NOMO-1 treated with dmso at 0.1 percent for 144 hours (cell line): Measurements from ENCODE around the gene QRFP.

Experiments used
- DNase-seq: peaks from one replicate; lab custom pipeline; 2025; ENCODE audit not compliant: unreplicated experiment; lab: John Stamatoyannopoulos, UW

The QRFP gene

DNA sequence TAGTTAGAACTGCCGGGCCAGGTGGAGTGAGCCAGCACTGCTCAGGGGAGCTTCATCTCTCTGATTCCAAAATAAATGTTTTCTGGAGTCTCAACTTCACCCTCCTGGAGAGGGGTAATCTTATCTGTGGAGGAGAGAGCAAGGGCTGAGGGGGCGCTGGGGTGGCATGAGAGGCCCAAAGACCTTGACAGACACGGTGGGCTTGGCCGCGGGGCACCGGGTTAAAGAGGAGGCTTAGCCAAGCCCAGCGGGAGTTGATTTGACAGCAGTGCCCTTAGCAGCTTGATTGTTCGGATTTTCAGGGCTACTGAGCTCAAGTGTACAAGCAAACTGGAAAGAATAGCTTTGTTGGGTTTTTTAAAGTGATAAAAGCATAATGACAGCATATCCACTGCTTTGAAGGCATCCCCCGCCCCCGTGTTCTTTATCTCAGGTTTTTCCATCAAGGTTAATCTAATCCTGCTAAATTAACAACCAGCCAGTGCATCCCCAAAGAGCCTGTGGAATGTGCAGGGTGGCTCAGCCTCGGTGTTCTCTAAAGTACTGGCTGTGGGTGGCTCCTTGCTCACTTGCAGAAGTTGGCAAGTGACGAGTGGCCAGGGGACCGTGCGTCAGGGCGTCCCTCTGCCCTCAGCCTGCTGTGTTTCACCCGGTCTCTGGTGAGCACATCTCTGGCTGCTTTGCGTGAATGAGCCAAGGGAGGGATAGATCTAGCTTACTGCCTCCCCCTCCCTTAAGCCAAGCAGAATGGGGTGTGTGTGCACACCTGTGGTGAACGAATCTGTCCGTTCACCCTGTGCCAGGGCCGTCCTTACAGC, 5.5 kb downstream of the QRFP start:
- DNase-seq: no peak

DNA sequence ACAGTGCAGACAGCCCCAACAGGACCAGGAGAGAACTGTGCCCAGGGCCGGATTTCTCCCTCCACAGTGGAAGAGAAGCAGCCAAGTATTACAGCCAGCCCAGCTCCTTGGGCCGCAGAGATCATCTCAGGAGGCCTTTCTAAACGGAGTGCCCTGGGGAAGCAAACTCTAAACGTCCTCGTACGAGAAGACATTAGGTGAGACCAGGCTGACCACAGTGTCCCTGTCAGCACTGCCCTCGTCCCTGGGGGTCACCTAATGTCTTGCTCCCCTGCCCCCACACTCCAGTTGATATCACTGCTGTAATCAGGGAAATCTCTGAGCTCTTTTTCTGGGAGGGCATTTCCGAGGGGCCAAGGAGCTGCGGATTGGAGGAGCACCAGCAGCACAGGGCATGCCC, 6.5 kb downstream of the QRFP start:
- no peak for DNase-seq

DNA sequence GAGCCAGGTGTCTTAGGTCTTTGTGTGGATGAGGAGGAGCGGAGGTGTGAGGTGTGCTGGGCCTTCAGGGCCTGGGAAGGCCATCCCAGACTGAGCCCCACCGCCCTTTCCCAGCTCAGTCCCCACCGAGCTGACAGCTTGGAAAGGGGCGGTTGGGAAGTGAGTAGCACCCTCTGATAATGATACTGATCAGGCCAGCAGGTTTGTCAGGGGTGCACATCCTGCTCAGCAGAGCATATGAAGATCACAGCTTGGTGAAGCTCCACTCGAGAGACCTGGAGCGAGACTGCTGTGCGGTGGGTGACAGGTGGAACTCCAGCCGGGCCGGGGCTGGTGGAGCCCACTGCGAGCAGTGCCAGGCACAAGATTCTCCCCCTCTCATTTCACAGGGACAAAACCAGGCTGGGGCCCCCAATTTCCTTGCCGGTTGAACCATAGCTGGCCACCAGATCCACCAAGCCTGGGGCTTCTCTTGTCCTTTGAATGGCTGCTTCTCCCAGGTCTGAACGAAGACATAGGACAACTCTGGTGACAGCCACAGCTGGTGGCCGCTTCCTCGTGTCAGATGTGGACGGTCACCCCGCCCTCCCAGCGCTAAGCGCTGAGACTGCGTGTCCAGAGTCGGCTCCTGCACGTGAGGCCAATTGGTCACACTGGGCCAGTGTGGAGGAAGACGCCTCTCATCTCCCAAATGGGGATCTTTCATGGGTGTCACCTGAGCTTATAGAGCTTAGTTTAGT, 8.3 kb downstream of the QRFP start:
- no peak for DNase-seq

DNA sequence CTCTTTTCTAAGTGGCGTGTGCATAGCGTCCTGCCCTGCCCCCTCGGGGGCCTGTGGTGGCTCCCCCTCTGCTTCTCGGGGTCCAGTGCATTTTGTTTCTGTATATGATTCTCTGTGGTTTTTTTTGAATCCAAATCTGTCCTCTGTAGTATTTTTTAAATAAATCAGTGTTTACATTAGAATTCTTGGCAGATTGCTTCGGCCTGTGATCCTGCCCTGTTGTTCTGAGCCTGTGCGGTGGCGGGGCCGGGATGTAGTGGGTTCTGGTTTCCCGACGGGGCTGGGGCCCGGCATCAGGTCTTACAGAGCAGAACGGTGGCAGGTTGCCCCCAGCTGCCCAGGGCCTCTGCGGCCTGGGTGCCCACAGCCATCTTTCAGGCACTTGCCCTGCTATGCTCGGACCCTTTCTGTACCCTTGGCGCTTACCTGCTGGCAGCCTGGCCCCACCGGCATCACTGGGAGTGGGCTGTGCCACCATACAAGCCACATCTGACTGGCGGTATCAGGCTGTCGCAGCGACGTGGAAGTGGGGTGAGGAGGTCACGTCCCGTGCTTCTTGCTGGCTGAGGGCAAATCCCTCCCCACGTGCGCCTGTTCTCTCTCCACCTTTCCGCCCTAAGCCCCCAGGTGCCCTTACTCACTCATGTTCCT, 9.0 kb downstream of the QRFP start:
- no peak for DNase-seq

DNA sequence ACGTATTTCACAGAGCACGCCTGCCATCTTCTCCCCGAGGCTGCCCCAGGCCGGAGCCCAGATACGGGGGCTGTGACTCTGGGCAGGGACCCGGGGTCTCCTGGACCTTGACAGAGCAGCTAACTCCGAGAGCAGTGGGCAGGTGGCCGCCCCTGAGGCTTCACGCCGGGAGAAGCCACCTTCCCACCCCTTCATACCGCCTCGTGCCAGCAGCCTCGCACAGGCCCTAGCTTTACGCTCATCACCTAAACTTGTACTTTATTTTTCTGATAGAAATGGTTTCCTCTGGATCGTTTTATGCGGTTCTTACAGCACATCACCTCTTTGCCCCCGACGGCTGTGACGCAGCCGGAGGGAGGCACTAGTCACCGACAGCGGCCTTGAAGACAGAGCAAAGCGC, 9.6 kb downstream of the QRFP start:
- DNase-seq: no peak

DNA sequence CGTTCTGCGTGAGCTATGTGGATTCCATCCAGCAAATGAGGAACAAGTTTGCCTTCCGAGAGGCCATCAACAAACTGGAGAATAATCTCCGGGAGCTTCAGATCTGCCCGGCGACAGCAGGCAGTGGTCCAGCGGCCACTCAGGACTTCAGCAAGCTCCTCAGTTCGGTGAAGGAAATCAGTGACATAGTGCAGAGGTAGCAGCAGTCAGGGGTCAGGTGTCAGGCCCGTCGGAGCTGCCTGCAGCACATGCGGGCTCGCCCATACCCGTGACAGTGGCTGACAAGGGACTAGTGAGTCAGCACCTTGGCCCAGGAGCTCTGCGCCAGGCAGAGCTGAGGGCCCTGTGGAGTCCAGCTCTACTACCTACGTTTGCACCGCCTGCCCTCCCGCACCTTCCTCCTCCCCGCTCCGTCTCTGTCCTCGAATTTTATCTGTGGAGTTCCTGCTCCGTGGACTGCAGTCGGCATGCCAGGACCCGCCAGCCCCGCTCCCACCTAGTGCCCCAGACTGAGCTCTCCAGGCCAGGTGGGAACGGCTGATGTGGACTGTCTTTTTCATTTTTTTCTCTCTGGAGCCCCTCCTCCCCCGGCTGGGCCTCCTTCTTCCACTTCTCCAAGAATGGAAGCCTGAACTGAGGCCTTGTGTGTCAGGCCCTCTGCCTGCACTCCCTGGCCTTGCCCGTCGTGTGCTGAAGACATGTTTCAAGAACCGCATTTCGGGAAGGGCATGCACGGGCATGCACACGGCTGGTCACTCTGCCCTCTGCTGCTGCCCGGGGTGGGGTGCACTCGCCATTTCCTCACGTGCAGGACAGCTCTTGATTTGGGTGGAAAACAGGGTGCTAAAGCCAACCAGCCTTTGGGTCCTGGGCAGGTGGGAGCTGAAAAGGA, 10.9 kb downstream of the QRFP start:
- DNase-seq: no peak

DNA sequence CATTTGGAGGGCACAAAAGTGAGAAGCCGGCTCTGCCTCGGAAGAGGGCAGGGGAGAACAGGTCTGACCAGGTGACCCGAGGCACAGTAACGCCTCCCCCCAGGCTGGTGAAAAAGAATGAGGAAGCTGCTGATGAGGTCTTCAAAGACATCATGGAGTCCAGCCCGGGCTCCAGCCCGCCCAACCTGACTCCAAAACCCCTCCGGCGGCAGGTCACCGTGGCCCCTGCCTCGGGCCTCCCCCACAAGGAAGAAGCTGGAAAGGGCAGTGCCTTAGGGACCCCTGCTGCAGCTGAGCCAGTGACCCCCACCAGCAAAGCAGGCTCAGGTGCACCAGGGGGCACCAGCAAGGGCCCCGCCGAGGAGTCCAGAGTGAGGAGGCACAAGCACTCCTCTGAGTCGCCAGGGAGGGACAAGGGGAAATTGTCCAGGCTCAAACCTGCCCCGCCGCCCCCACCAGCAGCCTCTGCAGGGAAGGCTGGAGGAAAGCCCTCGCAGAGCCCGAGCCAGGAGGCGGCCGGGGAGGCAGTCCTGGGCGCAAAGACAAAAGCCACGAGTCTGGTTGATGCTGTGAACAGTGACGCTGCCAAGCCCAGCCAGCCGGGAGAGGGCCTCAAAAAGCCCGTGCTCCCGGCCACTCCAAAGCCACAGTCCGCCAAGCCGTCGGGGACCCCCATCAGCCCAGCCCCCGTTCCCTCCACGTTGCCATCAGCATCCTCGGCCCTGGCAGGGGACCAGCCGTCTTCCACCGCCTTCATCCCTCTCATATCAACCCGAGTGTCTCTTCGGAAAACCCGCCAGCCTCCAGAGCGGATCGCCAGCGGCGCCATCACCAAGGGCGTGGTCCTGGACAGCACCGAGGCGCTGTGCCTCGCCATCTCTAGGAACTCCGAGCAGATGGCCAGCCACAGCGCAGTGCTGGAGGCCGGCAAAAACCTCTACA, 11.8 kb downstream of the QRFP start:
- DNase-seq: no peak

DNA sequence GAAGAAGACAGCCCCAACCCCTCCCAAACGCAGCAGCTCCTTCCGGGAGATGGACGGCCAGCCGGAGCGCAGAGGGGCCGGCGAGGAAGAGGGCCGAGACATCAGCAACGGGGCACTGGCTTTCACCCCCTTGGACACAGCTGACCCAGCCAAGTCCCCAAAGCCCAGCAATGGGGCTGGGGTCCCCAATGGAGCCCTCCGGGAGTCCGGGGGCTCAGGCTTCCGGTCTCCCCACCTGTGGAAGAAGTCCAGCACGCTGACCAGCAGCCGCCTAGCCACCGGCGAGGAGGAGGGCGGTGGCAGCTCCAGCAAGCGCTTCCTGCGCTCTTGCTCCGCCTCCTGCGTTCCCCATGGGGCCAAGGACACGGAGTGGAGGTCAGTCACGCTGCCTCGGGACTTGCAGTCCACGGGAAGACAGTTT, 12.5 kb downstream of the QRFP start:
- DNase-seq: no peak

DNA sequence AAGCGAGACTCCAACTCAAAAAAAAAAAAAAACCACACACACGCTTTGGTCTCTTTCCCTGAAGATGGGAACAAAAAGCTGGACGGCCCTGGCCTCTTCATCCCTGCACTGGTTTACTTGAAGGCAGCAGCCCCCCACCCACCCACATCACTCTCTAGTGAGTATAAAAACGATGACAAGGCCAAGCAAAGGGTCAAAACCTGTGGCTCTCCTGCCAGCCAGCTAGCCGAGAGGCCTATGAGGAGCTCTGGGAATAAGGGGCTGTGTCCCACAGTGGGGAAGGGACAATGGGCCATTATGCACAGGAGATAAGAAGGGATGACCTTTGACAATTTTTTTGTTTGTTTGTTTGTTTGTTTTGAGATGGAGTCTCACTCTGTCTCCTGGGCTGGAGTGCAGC, 13.1 kb downstream of the QRFP start:
- no peak for DNase-seq

DNA sequence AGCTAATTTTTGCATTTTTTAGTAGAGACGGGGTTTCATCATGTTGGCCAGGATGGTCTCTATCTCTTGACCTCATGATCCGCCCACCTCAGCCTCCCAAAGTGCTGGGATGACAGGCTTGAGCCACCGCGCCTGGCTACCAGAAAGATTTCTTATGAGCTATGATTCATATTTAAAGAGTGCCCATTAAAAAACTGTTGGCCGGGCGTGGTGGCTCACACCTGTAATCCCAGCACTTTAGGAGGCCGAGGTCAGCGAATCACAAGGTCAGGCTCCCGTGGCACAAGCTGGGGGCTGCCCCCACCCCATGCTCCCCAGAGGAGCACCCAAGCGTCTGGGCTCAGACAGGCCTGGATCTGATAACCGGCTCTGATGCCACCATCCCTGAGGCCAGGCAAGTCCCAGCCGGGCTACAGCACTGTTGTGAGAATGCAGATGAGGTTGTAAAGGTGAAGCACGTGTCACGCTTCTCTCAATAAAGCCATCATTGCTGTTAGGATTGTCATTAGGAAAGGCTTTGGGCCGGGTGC, 13.9 kb downstream of the QRFP start:
- no peak for DNase-seq

DNA sequence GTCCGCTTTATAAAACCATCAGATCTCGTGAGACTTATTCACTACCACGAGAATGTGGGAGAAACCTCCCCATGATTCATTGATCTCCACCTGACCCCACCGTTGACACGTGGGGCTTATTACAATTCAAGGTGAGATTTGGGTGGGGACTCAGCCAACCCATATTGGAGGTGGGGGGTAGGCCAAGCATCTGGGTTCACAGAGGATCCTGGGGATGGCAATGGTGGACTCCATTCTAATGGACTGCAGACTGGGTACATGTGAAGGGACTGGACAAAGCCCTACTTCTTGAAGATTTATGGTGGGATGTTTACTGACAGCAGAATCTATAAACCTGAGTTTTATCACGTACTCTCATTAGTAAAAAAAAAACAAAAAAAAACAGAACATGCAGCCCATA, 15.1 kb downstream of the QRFP start:
- no peak for DNase-seq

DNA sequence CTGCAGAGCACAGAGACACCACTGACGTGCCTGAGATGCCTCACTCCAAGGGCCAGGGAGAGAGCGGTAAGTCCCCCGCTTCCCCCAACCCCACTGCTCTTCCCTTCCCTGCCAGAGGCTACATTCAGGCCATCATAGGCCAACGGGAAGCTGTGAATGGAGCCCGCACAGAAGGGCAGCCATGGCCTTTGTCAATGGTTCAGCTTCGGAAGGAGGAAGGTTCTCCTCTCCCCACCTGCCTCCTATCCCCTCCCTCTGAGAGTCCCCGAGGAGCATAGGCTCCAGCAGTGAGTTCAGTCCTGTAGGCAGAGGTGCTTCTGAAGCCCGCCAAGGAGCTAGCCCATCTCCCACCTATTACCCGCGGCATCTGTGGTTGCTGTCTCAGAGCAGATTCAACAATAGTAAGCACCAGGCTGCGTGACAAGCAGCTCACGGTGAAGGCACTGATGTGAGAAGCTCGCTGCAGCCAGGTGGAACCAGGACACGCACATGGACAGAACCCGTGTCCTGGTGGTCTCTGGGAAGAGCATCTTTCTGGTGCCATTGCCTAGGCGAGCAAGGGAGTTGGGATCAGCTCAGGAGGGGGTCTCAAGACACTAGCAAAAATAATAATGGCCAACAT, 15.9 kb downstream of the QRFP start:
- DNase-seq: no peak

DNA sequence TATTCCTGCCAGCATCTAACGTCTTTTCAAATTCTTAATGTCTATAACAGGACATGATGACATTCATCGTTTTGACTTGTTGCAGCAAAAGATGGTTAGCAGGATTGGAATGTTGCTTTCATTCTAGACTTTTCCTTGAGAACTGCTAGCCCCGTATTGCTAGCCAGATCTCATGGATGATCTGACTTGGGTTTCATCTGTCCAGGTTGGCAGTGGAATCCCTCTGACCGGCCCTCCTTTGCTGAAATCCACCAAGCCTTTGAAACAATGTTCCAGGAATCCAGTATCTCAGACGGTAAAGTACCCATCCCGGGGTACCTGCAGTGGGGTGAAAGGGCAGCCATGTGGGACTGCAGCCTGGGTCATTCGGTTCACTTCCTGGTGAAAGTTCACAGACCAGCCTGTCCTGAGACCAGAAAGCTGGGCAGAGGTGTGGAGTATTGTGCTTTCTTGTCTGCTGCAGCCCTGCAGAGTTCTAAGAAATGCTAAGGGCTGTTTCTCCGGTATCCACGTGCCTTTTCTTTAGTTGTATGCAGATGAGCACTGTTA, 16.7 kb downstream of the QRFP start:
- no peak for DNase-seq

DNA sequence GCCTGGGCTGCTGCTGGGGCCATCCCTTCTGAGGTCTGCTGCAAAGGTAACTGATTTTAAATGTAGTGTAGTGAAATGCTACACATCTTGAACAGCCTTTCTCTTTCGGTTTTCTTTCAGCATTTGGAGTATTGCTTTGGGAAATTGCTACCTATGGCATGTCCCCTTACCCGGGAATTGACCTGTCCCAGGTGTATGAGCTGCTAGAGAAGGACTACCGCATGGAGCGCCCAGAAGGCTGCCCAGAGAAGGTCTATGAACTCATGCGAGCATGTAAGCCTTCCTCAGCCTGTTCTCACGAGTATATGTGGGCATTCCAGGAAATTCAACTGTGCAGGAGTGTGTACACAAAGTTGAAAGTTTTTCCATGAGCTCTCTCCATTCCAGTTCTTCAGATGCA, 18.3 kb downstream of the QRFP start:
- DNase-seq: no peak

DNA sequence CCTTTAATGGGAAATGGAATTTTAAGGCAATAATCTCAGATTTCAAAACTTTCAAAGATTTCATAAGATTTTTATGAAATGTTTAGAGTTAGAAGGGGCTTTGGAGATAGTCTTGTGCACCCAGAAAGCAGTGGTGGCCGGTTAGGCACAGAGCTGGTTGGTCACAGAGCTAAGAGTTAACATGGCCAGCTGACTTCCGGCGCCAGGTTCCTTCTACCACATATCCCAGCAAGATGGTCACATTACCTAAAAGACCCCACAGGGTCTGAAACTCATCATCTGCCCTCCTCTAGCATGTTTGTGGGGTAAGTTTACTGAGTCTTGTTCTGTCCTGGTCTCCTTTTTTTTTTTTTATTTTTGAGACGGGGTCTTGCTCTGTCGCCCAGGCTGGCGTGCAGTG, 19.3 kb downstream of the QRFP start:
- no peak for DNase-seq

DNA sequence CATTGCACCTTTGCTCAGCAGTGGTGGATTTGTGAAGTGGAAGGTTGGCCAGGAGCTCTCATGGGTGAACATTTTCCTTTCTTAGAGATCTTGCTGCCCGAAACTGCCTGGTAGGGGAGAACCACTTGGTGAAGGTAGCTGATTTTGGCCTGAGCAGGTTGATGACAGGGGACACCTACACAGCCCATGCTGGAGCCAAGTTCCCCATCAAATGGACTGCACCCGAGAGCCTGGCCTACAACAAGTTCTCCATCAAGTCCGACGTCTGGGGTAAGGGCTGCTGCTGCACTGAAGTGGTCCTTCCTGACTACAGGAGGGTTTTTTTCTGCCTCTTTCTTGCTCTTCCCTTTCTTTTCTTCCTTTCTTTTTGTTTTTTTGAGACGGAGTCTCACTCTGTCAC, 21.8 kb downstream of the QRFP start:
- no peak for DNase-seq

DNA sequence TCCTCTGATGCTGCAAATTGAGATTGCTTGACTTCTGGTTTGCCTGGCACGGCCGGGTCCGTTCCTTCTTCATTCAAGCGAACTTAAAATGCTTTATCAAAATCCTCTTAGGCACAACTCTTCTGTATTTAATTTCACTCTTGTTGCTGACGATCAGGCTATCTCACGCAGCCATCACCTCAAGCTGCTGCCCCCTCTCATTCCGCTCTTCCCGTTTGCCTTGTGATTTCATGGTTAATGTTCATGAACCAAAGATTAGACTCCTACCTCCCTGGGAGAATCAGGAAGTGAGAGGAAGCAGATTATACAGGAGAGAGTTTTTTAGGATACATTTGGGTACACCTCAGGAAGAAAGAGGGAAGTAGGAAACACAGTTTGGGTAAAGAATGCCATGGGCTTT, 22.6 kb downstream of the QRFP start:
- no peak for DNase-seq

DNA sequence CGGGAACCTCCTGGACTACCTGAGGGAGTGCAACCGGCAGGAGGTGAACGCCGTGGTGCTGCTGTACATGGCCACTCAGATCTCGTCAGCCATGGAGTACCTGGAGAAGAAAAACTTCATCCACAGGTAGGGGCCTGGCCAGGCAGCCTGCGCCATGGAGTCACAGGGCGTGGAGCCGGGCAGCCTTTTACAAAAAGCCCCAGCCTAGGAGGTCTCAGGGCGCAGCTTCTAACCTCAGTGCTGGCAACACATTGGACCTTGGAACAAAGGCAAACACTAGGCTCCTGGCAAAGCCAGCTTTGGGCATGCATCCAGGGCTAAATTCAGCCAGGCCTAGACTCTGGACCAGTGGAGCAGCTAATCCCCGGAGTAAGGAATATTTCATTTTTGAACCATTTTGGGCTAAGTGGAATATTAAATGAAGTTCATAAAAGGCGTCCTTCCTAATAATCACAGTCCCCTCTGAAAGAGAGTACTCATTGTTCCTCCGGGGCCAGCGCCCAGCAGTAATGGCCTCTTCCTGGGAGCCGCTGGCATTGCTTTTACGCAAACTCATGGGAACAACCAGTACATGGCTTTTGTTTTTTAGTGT, 23.6 kb downstream of the QRFP start:
- no peak for DNase-seq

DNA sequence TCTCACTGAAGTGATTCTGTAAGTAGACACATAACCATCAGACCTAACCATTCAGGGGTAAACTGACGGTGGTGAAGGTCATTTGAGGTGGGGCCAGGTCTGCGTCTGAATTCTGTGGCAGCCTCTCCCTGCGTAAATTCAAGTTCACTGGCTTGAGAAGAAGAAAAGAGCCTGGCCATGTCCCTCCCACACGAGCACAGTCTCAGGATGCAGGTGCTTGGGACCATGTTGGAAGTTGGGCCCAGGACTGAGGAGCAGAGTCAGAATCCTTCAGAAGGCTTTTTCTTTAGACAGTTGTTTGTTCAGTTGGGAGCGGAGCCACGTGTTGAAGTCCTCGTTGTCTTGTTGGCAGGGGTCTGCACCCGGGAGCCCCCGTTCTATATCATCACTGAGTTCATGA, 24.1 kb downstream of the QRFP start:
- DNase-seq: no peak
